ENCODE results near the gene AGT. TPM values are rescaled to one million over a fixed set of nuclear protein-coding genes. Genes with fewer than 3 reads are reported as not detected.
"Not testable (repeated sequence)": the region's sequence is repeated elsewhere in the genome, so short reads cannot be mapped to it uniquely, and the experiment has no call there.

Gene AGT
- total and polyA plus RNA-seq, 4 donors, result 23.2 to 120 (median 47.6) TPM

DNA sequence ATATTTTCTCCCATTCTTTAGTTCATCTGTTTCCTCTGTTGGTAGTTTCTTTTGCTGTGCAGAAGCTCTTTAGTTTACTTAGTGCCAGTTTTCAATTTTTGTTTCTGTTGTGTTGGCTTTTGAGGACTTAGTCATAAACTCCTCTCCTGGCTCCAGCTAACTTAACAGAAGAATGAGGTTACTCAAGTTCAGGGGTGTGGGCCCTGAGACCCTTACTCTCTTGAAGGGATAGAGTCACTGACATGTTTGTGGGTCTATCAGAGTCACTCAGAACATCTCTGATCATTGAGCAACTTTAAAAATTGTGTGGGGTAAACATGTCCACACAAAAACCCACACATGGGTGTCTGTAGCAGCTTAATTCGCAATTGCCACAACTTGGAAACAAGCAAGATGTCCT is 14.2 kb downstream of the AGT start:
- H3K4me3 ChIP-seq (ENCODE audit: low read length in 2 of 2), result no peak overlapping the region
- H3K27me3 ChIP-seq (ENCODE audit: control insufficient read depth in 1 of 2, insufficient read depth in 2 of 2, low read length in 1 of 2), result no peaks in the 10 kb centered on the region
- no peak for ATAC-seq (ENCODE audit: low FRiP score)
- no peaks in the 10 kb centered on the region for H3K9me3 ChIP-seq (ENCODE audit: control insufficient read depth, low read length)
- WGBS, 2 donors, result 96 to 98% methylated on average over 1 of the region's 1 CpG
- intact Hi-C loops (cut with DNase I), result no loop called here
- no peak overlapping the region for H3K27ac ChIP-seq (ENCODE audit: low read depth in 1 of 2, low read length in 2 of 2)
- no peaks in the 10 kb centered on the region for H3K4me1 ChIP-seq (ENCODE audit: control insufficient read depth in 1 of 2, insufficient read depth in 2 of 2, low read length in 2 of 2)
- no peak for DNase-seq
- H3K36me3 ChIP-seq (ENCODE audit: control insufficient read depth in 1 of 2, insufficient read depth in 2 of 2, low read length in 1 of 2), result no peaks in the 10 kb centered on the region

DNA sequence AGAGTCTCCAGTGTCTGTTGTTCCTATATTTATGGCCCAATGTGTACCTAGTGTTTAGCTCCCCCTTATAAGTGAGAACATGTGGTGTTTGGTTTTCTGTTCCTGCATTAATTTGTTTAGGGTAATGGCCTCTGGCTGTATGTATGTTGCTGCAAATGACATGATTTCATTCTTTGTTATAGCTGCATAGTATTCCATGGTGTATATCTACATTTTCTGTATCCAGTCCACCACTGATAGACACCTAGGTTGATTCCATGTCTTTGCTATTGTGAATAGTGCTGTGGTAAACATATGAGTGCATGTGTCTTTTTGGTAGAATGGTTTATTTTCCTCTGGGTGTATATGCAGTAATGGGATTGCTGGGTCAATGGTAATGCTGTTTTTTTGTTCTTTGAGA is 15.0 kb downstream of the AGT start:
- ATAC-seq (ENCODE audit: low FRiP score); DNase-seq; H3K4me1 ChIP-seq (ENCODE audit: control insufficient read depth in 1 of 2, insufficient read depth in 2 of 2, low read length in 2 of 2); H3K9me3 ChIP-seq (ENCODE audit: control insufficient read depth, low read length); H3K4me3 ChIP-seq (ENCODE audit: low read length in 2 of 2); H3K27me3 ChIP-seq (ENCODE audit: control insufficient read depth in 1 of 2, insufficient read depth in 2 of 2, low read length in 1 of 2); H3K36me3 ChIP-seq (ENCODE audit: control insufficient read depth in 1 of 2, insufficient read depth in 2 of 2, low read length in 1 of 2); H3K27ac ChIP-seq (ENCODE audit: low read depth in 1 of 2, low read length in 2 of 2); intact Hi-C loops (cut with DNase I): not testable (repeated sequence)

DNA sequence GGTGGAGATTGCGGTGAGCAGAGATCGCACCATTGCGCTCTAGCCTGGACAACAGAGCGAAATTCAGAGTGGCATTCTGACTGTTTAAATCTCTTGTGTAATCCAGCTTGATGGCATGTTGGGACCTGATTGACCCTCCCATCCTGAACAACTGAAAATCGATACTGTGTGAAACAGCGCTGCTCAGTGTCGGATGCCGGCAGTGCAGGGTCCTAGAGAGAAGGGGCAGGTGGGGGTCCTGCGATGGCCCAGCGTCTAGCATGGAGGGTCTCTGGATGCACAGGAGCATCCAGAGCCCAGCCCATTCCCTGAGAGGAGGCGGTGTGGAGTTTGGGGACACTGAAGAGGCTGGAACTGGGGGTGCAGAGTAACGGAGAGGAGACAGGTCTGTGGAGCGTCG is 15.8 kb downstream of the AGT start:
- 96 to 97% methylated on average over 14 of the region's 14 CpGs for WGBS, 2 donors
- Histone ChIP-seq H3K4me1 (ENCODE audit: control insufficient read depth in 1 of 2, insufficient read depth in 2 of 2, low read length in 2 of 2) (no peaks in the 10 kb centered on the region), H3K27me3 (ENCODE audit: control insufficient read depth in 1 of 2, insufficient read depth in 2 of 2, low read length in 1 of 2) (no peaks in the 10 kb centered on the region), H3K9me3 (ENCODE audit: control insufficient read depth, low read length) (no peaks in the 10 kb centered on the region), H3K4me3 (ENCODE audit: low read length in 2 of 2) (no peak overlapping the region), H3K27ac (ENCODE audit: low read depth in 1 of 2, low read length in 2 of 2) (no peak overlapping the region), H3K36me3 (ENCODE audit: control insufficient read depth in 1 of 2, insufficient read depth in 2 of 2, low read length in 1 of 2) (no peaks in the 10 kb centered on the region)
- DNase-seq (no peak), ATAC-seq (ENCODE audit: low FRiP score) (no peak)
- intact Hi-C loops (cut with DNase I), result no loop called here

DNA sequence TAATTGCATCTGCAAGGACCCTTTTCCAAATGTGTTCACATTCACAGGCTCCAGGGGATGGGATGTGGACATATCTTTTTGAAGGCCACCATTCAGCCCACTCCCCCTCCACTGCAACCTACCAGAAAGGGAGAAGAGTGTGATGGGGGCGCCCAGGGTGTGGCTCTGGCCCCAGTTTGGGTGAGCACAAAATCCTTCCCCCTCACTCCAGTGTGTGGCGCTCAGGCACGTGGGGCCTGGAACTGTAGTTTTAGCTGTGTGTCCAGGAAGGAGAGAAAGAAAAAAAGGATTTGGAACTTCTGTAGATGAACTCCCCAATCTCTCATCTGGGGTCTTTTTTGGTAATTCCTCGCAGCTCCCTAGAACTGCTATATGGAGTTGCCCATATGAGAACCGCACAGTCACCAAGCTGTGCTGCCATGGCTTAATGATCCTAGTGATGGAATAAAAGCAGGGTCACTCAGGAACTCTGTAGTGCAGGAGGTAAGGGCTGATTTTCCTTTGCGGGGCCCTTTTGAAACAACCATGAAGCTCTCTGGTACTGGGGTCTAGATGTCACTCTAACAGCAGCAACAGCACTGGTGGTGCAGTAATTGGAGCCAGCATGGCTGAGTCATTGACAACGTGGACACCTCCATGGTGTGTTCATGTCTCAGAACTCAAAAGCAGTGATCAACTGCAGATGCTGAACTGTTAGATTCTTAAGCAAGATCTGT is 17.0 kb downstream of the AGT start:
- intact Hi-C loops (cut with DNase I), result no loop called here
- Histone ChIP-seq H3K9me3 (ENCODE audit: control insufficient read depth, low read length) (no peaks in the 10 kb centered on the region), H3K4me3 (ENCODE audit: low read length in 2 of 2) (no peak overlapping the region), H3K27ac (ENCODE audit: low read depth in 1 of 2, low read length in 2 of 2) (no peak overlapping the region), H3K27me3 (ENCODE audit: control insufficient read depth in 1 of 2, insufficient read depth in 2 of 2, low read length in 1 of 2) (no peaks in the 10 kb centered on the region), H3K4me1 (ENCODE audit: control insufficient read depth in 1 of 2, insufficient read depth in 2 of 2, low read length in 2 of 2) (no peaks in the 10 kb centered on the region), H3K36me3 (ENCODE audit: control insufficient read depth in 1 of 2, insufficient read depth in 2 of 2, low read length in 1 of 2) (no peaks in the 10 kb centered on the region)
- 78 to 81% methylated on average over 7 of the region's 7 CpGs for WGBS, 2 donors
- DNase-seq, result no peak
- ATAC-seq (ENCODE audit: low FRiP score), result no peak

DNA sequence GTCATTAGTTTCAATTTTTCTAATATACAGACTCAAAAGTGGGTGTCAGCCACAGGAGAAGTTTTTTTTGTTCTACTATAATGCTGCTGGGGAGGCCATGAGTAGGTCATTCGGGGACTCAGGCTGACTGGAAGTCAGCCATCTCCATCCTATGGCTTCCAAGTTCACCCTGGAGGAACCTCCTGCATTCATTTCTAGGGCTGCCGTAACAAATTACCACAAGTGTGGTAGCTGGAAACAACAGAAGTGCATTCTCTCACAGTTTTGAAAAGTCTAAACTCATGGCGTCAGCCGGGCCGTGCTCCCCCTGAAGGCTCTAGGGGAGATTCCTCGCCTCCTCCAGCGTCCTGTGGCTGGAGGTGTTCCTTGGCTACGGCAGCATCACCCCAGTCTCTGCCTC is 17.7 kb downstream of the AGT start:
- DNase-seq (no peak), ATAC-seq (ENCODE audit: low FRiP score) (no peak)
- Histone ChIP-seq H3K9me3 (ENCODE audit: control insufficient read depth, low read length) (no peaks in the 10 kb centered on the region), H3K36me3 (ENCODE audit: control insufficient read depth in 1 of 2, insufficient read depth in 2 of 2, low read length in 1 of 2) (no peaks in the 10 kb centered on the region), H3K27ac (ENCODE audit: low read depth in 1 of 2, low read length in 2 of 2) (no peak overlapping the region), H3K27me3 (ENCODE audit: control insufficient read depth in 1 of 2, insufficient read depth in 2 of 2, low read length in 1 of 2) (no peaks in the 10 kb centered on the region), H3K4me3 (ENCODE audit: low read length in 2 of 2) (no peak overlapping the region), H3K4me1 (ENCODE audit: control insufficient read depth in 1 of 2, insufficient read depth in 2 of 2, low read length in 2 of 2) (no peaks in the 10 kb centered on the region)
- intact Hi-C loops (cut with DNase I), result no loop called here
- 77 to 78% methylated on average over 8 of the region's 8 CpGs for WGBS, 2 donors

DNA sequence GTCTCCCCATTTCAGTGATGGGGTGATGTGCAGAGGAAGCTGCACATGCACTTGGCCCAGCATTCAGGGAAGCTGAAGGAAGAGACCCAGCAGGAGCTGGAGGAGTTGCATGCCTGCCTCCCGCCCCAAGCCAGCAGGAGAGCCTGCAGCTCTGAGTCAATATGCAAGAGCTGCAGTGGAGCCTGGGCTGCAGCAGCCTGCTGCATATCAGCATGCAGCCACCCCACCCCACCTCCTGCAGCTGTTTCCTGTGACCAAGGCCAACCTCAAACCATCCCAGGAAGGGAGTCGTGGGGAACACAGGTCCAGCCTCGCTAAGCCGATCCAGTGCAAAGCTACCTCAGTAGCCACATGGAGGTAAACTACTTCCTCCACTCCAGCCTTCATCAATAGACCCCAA is 18.9 kb downstream of the AGT start:
- DNase-seq (no peak), ATAC-seq (ENCODE audit: low FRiP score) (no peak)
- 72 to 81% methylated on average over 4 of the region's 4 CpGs for WGBS, 2 donors
- Histone ChIP-seq H3K36me3 (ENCODE audit: control insufficient read depth in 1 of 2, insufficient read depth in 2 of 2, low read length in 1 of 2) (peaks cover 0 to 3% of the 10 kb centered on the region in 2 donors), H3K4me3 (ENCODE audit: low read length in 2 of 2) (no peak overlapping the region), H3K4me1 (ENCODE audit: control insufficient read depth in 1 of 2, insufficient read depth in 2 of 2, low read length in 2 of 2) (no peaks in the 10 kb centered on the region), H3K27ac (ENCODE audit: low read depth in 1 of 2, low read length in 2 of 2) (no peak overlapping the region), H3K27me3 (ENCODE audit: control insufficient read depth in 1 of 2, insufficient read depth in 2 of 2, low read length in 1 of 2) (no peaks in the 10 kb centered on the region), H3K9me3 (ENCODE audit: control insufficient read depth, low read length) (no peaks in the 10 kb centered on the region)
- intact Hi-C loops (cut with DNase I), result no loop called here

DNA sequence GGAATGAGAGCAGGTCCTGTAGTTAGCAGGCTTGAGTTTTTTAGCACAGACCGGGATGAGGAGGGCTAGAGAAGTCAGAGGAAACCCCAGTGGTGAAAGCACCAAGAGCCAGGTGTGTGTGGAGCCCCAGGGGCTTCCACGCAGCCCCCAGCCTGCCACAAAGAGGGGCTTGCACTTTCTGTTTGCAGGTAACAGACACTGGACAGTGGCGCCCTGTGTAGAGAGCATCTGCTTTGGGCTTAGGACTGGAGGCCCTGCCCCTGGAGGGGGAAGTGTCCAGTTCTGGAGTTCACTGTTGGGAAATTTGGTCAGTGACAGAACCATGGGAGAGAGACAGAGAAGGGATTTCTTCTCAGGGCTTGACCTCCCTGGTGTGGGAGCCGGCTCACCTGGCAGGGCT is 19.5 kb downstream of the AGT start:
- Histone ChIP-seq H3K4me1 (ENCODE audit: control insufficient read depth in 1 of 2, insufficient read depth in 2 of 2, low read length in 2 of 2) (no peaks in the 10 kb centered on the region), H3K4me3 (ENCODE audit: low read length in 2 of 2) (no peak overlapping the region), H3K9me3 (ENCODE audit: control insufficient read depth, low read length) (no peaks in the 10 kb centered on the region), H3K36me3 (ENCODE audit: control insufficient read depth in 1 of 2, insufficient read depth in 2 of 2, low read length in 1 of 2) (peaks cover 0 to 7% of the 10 kb centered on the region in 2 donors), H3K27ac (ENCODE audit: low read depth in 1 of 2, low read length in 2 of 2) (no peak overlapping the region), H3K27me3 (ENCODE audit: control insufficient read depth in 1 of 2, insufficient read depth in 2 of 2, low read length in 1 of 2) (no peaks in the 10 kb centered on the region)
- intact Hi-C loops (cut with DNase I), result no loop called here
- DNase-seq (no peak), ATAC-seq (ENCODE audit: low FRiP score) (no peak)
- 91% methylated on average over 4 of the region's 4 CpGs for WGBS, 2 donors

DNA sequence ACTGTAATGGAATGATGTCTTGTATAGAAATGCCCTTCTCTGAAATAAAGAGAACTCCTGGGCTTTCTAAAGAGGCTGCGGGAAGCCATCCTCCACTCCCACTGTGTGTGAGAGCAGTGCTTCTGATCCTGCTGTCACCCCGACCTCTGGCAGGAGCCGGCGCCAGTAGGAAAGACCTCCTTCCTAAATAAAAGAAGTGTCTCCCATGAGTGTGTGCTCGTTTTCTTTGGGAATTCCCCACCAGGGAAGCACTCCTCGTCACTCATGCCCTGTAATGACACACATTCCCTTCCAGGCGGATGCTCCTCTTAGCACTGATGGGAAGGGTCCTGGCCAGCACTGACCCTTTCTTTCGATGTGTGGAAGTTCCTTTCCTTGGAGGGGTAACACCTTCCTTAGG is 20.1 kb downstream of the AGT start:
- 82 to 86% methylated on average over 8 of the region's 8 CpGs for WGBS, 2 donors
- Histone ChIP-seq H3K4me3 (ENCODE audit: low read length in 2 of 2) (no peak overlapping the region), H3K9me3 (ENCODE audit: control insufficient read depth, low read length) (no peaks in the 10 kb centered on the region), H3K27ac (ENCODE audit: low read depth in 1 of 2, low read length in 2 of 2) (no peak overlapping the region), H3K4me1 (ENCODE audit: control insufficient read depth in 1 of 2, insufficient read depth in 2 of 2, low read length in 2 of 2) (no peaks in the 10 kb centered on the region), H3K36me3 (ENCODE audit: control insufficient read depth in 1 of 2, insufficient read depth in 2 of 2, low read length in 1 of 2) (peaks cover 0 to 7% of the 10 kb centered on the region in 2 donors), H3K27me3 (ENCODE audit: control insufficient read depth in 1 of 2, insufficient read depth in 2 of 2, low read length in 1 of 2) (no peaks in the 10 kb centered on the region)
- no peak for ATAC-seq (ENCODE audit: low FRiP score)
- intact Hi-C loops (cut with DNase I), result no loop called here
- no peak for DNase-seq

DNA sequence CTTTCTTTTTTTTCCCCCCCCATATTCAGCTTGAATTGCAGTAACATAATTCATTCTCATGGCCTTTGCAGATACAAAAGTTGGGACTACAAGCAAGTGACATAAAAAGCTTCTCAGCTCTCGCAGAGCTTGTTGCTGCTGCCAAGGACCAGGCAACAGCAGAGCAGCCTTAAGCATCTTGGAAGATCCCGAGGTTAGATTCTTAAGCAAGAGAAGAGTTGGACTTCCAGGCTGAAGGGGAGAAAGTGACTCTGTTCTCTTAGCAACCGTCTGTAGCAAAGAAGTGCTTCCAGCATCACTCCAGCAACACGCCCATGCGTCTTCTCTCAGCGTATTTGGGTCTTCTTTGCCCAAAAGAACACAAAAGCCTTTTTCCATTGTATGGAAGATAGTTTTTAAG is 20.7 kb downstream of the AGT start:
- DNase-seq, result no peak
- 78 to 84% methylated on average over 6 of the region's 6 CpGs for WGBS, 2 donors
- Histone ChIP-seq H3K36me3 (ENCODE audit: control insufficient read depth in 1 of 2, insufficient read depth in 2 of 2, low read length in 1 of 2) (peaks cover 0 to 10% of the 10 kb centered on the region in 2 donors), H3K27me3 (ENCODE audit: control insufficient read depth in 1 of 2, insufficient read depth in 2 of 2, low read length in 1 of 2) (no peaks in the 10 kb centered on the region), H3K9me3 (ENCODE audit: control insufficient read depth, low read length) (no peaks in the 10 kb centered on the region), H3K27ac (ENCODE audit: low read depth in 1 of 2, low read length in 2 of 2) (no peak overlapping the region), H3K4me3 (ENCODE audit: low read length in 2 of 2) (no peak overlapping the region), H3K4me1 (ENCODE audit: control insufficient read depth in 1 of 2, insufficient read depth in 2 of 2, low read length in 2 of 2) (no peaks in the 10 kb centered on the region)
- ATAC-seq (ENCODE audit: low FRiP score), result peak; percentile 44
- intact Hi-C loops (cut with DNase I), result no loop called here
